NCI-H128 (cell line): ENCODE results near the gene RGL4.

ENCODE experiments used
- DNase-seq: peaks from one replicate; lab custom pipeline; 2025; ENCODE audit not compliant: unreplicated experiment; lab: John Stamatoyannopoulos, UW

Gene RGL4

GRCh38 chr22:23678133-23678532 lies 12.7 kb upstream of the RGL4 start:
- DNase-seq = no peak

GRCh38 chr22:23681026-23681809 lies 9.6 kb upstream of the RGL4 start:
- no peak for DNase-seq

GRCh38 chr22:23682077-23682476 lies 8.7 kb upstream of the RGL4 start:
- no peak for DNase-seq

GRCh38 chr22:23682827-23683355 lies 7.9 kb upstream of the RGL4 start:
- DNase-seq = no peak

GRCh38 chr22:23683545-23683944 lies 7.3 kb upstream of the RGL4 start:
- DNase-seq = no peak

- no peak for DNase-seq
Measured at GRCh38 chr22:23684026-23684425, 6.8 kb upstream of the RGL4 start.

- no peak for DNase-seq
Measured at GRCh38 chr22:23684561-23685031, 6.2 kb upstream of the RGL4 start.

- DNase-seq = no peak
Measured at GRCh38 chr22:23685205-23685784, 5.5 kb upstream of the RGL4 start.

- no peak for DNase-seq
Measured at GRCh38 chr22:23686416-23687024, 4.3 kb upstream of the RGL4 start.

GRCh38 chr22:23688121-23688520 lies 2.7 kb upstream of the RGL4 start:
- DNase-seq = no peak

GRCh38 chr22:23688571-23688970 lies 2.2 kb upstream of the RGL4 start:
- no peak for DNase-seq

GRCh38 chr22:23689414-23689813 lies 1.4 kb upstream of the RGL4 start:
- no peak for DNase-seq

- DNase-seq = no peak
Measured at GRCh38 chr22:23691748-23692423, 1.1 kb downstream of the RGL4 start.

GRCh38 chr22:23692598-23693291 lies 1.9 kb downstream of the RGL4 start:
- no peak for DNase-seq

- DNase-seq = no peak
Measured at GRCh38 chr22:23693979-23694680, 3.3 kb downstream of the RGL4 start.

GRCh38 chr22:23695141-23695540 lies 4.3 kb downstream of the RGL4 start:
- DNase-seq = no peak

GRCh38 chr22:23695571-23696325 lies 4.9 kb downstream of the RGL4 start:
- no peak for DNase-seq

GRCh38 chr22:23696326-23696851 lies 5.6 kb downstream of the RGL4 start:
- no peak for DNase-seq
